GM18502 (cell line): ENCODE measurements around the gene BCLAF3.

Source experiments
- ATAC-seq: cut with Tn5 transposase; IDR thresholded peaks from one replicate; pipeline ENCODE4 v1.9.1; 2021; ENCODE audit warnings: mild to moderate bottlenecking; ENCODE audit not compliant: unreplicated experiment, poor library complexity

BCLAF3 gene

DNA sequence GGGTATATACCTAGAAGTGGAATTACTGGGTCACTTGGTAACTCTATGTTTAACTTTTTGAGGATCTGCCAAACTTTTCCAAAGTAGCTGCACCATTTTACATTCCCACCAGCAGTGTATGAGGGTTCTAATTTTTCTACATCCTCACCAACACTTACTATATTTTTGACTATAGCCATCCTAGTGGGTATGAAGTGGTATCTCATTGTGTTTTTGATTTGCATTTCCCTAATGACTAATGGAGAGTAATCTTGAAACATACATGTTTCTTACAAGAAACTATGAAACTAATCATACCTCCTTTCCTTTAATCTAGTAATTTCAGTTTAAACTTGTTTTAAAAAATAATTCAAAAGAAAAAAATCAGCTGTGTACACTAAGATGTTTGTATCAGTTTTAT is 17.9 kb downstream of the BCLAF3 start:
- ATAC-seq, result no peak

DNA sequence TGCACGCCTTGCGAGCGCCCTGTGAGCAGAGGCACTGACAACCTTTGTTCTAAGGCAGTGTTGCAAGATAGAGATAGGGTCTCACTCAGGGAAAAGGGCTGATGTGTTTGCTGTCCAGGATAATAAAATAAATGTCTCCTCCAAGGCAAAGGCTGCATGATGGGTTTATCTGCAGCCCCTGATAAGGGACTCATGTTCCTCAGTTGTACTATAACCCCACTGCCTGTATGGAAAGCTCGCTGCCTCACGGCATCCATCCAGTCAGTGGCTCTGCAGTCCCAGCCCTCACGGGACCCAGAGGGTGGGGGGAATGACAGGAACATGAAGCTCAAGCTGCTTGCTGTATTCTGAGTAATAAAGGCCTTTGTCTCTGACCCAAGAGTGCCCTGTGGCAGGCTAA is 22.6 kb downstream of the BCLAF3 start:
- no peak for ATAC-seq

DNA sequence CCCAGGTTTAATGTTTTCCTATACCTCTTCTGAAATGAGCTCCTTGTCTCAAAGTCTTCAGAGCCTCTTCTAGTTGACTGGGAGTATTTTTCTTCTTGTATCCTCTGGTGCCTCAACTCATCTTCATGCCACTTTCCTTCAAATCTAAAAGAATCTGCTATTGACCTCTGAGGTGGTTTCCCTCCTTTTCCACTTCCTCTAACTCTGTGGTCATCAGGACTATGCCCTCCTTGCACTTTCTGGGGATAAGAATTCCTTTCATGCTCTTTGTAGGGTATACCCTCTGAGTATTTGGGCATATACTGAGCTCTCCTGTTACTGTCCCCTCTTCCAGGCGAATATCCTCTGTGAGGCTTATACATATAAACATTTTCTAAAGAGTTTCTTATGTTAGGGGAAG is 24.8 kb downstream of the BCLAF3 start:
- ATAC-seq, result no peak

DNA sequence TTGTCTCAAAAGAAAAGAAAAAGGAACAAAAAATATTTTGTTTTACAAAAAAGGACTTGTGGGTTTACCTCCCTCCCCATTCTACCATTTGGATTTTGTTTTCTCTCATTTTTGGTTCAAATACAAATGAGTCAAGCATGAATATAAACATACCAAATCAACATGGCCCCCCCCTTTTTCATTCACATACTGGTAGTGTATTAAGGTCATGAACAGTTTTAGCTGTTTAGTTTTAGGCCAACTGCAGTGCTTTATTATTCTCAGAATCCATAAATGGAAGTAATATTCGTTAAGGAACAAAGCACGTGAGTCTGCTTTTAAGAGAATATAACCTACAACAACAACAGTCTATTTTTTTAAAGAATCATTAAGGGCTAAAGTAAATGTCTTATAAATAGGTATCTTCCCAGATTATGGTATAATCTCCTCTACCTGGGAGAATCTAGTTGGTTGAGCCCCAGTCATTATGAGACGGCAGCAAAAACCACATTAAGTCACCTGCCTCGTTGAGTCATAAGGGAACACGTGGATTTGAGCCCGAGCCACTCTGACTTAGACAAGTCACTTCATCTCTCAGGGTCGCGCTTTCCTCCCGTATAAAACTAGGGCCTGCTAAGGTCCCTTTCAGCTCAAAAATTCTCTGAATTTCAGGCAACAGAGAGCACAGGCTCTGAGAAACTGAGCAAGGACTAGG is 26.7 kb downstream of the BCLAF3 start:
- peak; percentile 80 for ATAC-seq

DNA sequence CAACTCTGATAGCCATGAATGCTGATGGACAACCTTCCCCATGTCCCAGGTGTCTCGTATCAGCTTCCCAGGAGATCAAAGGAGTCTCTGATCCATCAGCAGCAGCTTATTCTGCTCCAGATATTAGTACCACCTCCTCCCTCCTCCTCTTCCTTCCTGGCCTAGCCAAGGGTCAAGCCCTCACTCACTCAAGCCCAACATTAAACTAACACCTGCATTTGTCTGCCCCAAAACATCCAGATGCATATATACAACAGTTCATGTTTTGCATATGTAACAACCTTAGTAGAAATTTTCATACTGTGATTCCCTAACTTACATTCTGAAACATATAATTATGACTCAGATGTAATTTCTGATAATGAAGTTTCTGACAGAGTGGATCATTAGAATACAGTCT is 29.9 kb downstream of the BCLAF3 start:
- ATAC-seq, result no peak

DNA sequence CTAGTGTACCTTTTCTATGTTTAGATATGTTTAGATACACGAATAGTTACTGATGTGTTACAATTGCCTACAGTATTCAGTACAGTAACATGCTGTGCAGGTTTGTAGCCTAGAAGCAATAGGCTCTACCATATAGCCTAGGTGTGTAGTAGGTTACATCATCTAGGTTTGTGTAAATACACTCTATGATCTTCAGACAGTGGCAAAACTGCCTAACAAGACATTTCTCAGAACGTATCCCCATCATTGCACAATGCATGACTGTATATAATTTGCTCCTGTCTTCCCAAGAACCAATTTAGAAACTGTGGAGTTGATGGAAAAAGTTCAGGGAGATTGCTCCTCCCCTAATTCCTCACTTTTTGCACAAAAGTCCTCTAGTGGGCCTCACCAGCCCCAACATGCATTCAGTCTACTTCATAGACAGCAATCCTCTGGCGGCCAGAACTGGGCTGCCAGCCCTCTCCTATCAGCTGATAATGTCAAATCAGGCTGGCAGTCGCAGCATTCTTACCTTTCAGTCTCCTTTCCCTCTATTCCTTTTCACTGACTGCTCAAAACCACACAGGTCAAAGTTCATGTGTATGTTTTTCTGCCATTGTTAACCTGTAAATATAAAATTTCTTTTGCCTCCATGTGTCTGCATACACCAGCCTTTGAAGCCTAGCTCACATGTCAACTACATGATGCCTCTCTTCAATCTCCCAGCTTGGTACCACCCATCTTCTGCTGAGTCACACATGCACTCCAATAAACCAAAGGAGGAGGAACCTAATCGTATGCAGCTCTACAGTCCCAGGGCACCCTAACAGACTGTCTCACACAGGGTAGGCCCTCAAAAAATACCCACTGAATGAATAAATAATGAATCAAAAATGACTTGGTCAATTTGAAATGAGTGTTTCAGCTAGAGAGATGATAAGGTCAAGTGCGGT is 32.0 kb downstream of the BCLAF3 start:
- no peak for ATAC-seq

DNA sequence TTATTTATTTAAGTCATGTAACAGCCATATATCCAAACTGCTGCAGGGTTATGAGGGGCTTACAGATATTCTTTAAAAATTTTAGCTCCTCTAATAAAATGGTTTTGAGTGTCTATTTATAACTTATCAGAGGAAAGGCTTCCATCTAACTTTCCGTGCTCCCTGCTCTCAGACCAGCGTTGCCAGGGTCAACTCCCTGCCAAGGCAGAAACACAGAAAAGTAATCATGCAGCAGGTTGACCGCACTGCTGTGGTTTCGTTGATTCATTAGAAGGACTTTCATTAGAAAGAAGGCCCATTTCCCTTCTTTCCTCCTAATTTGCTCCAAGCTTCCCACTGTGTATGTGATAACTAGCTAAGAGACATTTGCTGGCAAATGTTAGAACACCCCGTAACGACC is 33.9 kb downstream of the BCLAF3 start:
- ATAC-seq, result no peak

DNA sequence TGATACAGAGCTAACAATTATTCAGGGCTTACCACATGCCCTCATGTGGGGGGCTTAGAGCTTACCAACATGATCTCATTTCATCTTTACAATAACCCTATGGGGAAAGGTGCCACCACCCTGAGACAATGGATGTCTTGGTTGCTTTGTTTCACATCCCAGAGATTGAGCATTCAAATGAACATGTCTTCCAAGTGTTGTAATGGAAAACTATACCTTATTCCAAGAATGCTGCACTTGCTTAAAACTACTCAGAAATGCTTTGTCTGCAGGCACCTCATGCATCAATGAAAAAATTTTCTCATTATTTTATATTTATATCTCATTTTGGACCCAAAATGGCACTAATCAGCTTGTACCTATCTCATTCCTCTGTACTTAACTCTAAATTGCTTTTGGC is 34.6 kb downstream of the BCLAF3 start:
- no peak for ATAC-seq

DNA sequence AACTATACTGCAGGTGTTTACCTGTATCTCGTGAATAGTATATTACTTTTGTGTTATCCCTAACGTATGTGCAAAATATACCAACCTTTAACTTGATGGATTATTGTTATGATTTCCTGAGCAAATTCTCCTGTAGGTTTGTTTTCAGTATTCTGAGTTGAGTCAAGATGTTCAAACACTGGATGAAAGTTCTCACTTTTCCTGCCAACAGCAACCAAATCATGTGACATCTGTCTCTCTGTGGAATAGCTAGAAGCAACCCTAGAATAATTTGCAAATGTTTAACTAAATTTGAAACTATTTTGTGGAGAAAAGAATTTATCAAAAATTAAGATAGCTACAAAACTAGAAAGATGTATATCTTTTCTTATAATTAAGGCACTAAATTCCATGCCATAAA is 35.6 kb downstream of the BCLAF3 start:
- ATAC-seq, result no peak

DNA sequence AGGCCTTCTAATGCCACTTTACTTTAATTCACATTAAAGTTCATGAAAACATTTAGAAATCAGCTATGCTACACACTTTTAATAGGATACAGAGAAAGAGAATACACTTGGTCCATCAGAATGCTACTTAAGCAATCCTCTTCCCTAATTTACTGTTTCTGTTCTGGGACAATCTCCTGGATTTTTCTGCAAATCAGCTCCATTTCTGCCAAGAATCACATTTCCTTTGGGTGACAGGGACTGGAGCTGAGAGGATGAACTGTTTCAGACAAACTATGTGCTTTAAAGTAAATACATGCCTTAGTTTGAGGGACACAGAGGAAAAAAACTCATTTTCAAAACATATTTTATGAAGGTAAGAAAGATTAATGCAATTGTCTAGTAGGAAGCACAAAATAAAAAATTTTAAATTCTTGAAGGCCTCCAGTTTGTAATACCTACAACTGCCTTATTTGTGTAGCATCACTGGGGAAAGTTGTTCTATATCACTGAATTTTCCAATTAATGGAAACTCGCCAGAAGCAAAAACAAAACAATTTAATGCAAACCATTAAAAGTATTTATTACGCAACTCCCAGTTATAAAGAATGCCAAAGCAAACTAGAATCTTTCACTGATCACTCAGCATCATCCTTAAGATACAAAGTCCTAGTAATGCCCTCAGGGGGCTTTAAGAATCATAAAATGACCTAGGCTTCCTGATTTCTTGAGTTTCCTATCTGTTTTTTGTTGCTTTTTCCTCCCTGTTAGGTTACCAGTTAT is 36.3 kb downstream of the BCLAF3 start:
- no peak for ATAC-seq

DNA sequence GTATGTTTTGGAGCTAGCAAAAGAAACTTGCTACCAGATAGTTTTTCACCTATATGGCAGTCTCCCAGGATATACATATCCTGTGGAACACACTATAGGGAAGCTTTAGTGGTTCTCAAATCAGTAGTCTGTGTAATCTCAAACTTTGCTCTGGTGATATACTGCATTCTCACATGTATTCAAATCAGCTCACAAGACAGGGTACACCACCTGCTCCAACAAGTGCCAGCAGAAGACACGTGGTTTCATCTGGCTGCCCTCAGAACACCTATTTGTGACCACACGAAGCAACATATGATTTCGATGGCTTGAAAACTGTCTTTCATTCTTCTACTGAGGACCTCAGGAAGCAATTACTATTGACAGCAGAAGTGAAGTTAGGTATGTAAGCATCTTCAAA is 37.7 kb downstream of the BCLAF3 start:
- ATAC-seq, result no peak

DNA sequence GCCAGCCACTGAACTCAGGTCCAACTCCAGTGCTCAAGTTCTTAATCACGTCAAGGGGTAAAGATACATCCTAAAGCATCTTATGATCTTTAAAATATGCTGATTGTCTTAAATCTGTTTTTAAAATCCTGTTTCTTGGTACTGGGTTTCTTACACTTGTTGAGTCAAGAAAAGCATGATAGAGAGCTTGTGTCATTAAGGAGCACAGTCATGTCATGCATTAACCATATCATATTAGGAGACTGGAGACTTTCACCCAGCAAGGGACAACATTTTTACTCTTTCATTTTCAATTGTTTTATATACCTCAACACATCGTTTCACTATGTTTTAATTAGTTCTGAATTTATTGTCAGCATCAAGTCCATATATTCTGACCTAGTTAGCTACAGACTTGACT is 41.5 kb downstream of the BCLAF3 start:
- no peak for ATAC-seq

DNA sequence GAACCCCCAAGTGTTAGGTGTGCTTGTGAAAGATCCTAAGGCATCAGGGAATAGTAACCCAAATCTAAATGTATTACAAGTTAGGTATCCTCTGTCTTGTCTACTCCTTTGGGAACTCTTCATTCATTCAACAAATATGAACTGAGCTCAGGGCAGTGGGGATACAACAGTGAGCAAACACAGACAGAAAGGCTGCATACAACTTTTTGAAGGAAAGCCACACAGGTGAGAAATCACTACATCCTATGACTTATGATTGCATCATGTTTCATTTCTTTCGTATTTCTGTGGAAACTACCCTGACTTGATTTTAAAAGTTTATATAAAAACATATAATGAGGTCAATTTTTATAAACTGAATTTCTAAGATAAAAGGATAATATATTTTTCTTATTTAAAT is 43.2 kb downstream of the BCLAF3 start:
- no peak for ATAC-seq
